HepG2 (cell line): ENCODE results near the gene NAT9.

Experiments
- BRCA1 ChIP-seq: sonication (generic); formaldehyde crosslinking; IDR thresholded peaks from 2 replicates; pipeline ENCODE4 v1.4.0; 2020; ENCODE audit warnings: missing genetic modification reagents
- EP300 ChIP-seq, 3 experiments: sonication (generic) in 1 of 3; formaldehyde crosslinking in 1 of 3; IDR thresholded peaks; 2 replicates each; pipeline versions ENCODE4 v1.5.1 to v1.6.1; 2011 to 2020; ENCODE audit warnings: low read depth in 2 of 3, low read length in 2 of 3, borderline replicate concordance in 1 of 3, improper control_type of control experiment in 1 of 3, mild to moderate bottlenecking in 1 of 3, missing genetic modification reagents in 1 of 3, moderate library complexity in 1 of 3
- MAZ ChIP-seq, 2 experiments: sonication (generic) in 1 of 2; formaldehyde crosslinking in 1 of 2; IDR thresholded peaks; 2 replicates each; pipeline versions ENCODE4 v1.5.0 to v1.6.1; 2012 to 2020; ENCODE audit warnings: low read depth in 2 of 2, mild to moderate bottlenecking in 2 of 2, borderline replicate concordance in 1 of 2, improper control_type of control experiment in 1 of 2, low read length in 1 of 2, missing genetic modification reagents in 1 of 2, moderate library complexity in 1 of 2
- MYC ChIP-seq: sonication (generic); formaldehyde crosslinking; IDR thresholded peaks from 2 replicates; pipeline ENCODE4 v1.9.0; 2021; ENCODE audit warnings: missing genetic modification reagents, borderline replicate concordance
- POLR2A ChIP-seq, 2 experiments: IDR thresholded peaks; 2 replicates each; pipeline ENCODE4 v1.6.1; 2011; ENCODE audit warnings: low read depth in 2 of 2, low read length in 2 of 2, mild to moderate bottlenecking in 1 of 2, moderate library complexity in 1 of 2; ENCODE audit not compliant: insufficient read depth in 1 of 2
- POLR2AphosphoS5 ChIP-seq: IDR thresholded peaks from 2 replicates; pipeline ENCODE4 v1.6.1; 2012; ENCODE audit warnings: low read depth, low read length
- RAD21 ChIP-seq: fragments of 450-650 bp; formaldehyde crosslinking; IDR thresholded peaks from 2 replicates; pipeline ENCODE4 v1.5.0; 2020; ENCODE audit warnings: mild to moderate bottlenecking
- RXRA ChIP-seq: sonication (generic); formaldehyde crosslinking; IDR thresholded peaks from 2 replicates; pipeline ENCODE4 v1.5.1; 2020; ENCODE audit warnings: missing genetic modification reagents
- TARDBP ChIP-seq: sonication (generic); formaldehyde crosslinking; IDR thresholded peaks from 2 replicates; pipeline ENCODE4 v1.8.0; 2022; ENCODE audit warnings: mild to moderate bottlenecking, missing genetic modification reagents
- ZMYM3 ChIP-seq: sonication (generic); formaldehyde crosslinking; IDR thresholded peaks from 2 replicates; pipeline ENCODE4 v1.5.1; 2020; ENCODE audit warnings: mild to moderate bottlenecking, missing genetic modification reagents
- TF ChIP-seq, protein P1 (sequence below), 2 experiments: sonication (generic) in 1 of 2; formaldehyde crosslinking in 1 of 2; IDR thresholded peaks; 2 replicates each; pipeline versions ENCODE4 v1.4.0 to v1.6.1; 2016 to 2020; ENCODE audit warnings: borderline replicate concordance in 1 of 2, low read depth in 1 of 2, mild to moderate bottlenecking in 1 of 2, missing genetic modification reagents in 1 of 2
- TF ChIP-seq, protein P2 (sequence below): sonication (generic); formaldehyde crosslinking; IDR thresholded peaks from 2 replicates; pipeline ENCODE4 v1.5.0; 2020; ENCODE audit warnings: mild to moderate bottlenecking, missing genetic modification reagents, moderate library complexity

DNA sequence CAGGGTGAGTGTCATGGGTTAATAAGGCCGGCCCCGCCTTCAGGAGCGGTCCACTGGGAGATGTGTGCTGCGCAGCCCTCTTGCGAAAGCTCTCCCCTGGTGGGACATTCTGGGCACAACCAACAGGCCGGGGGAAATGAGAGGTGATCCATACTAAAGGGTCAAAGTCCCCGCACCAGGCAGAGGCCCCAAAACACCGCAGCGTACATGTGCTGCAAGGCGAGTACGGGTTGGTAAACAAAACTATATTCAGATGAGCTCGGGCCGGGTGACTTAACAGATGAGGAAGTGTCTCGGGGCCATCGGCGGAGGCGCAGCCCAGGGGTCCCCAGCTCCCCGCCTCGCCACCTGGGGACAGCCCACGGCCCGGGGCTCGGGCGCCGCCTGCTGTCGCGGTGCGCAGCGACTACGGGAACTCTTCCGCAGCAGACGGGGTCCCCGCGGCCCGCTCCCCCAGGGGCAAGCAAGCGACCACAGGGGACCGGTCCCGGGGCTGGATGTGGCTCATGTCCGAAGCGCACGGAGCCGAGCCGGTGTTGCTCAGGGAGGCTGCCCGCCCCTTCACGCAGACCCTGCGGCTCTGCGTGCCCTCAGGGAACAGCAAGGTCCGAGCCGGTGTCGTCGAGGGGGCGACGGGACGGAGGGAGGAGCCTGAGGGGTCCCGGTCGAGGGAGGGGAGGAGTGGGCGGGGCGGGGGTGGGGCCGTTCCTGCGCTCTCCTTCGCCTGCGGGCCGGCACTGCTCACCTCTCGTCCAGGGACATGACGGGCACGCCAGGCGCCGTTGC, 39.4 kb downstream of the NAT9 start, which contains the start of gene RAB37:
- TF ChIP-seq ZMYM3: peak; percentile 79
- TF ChIP-seq, protein P1, sequence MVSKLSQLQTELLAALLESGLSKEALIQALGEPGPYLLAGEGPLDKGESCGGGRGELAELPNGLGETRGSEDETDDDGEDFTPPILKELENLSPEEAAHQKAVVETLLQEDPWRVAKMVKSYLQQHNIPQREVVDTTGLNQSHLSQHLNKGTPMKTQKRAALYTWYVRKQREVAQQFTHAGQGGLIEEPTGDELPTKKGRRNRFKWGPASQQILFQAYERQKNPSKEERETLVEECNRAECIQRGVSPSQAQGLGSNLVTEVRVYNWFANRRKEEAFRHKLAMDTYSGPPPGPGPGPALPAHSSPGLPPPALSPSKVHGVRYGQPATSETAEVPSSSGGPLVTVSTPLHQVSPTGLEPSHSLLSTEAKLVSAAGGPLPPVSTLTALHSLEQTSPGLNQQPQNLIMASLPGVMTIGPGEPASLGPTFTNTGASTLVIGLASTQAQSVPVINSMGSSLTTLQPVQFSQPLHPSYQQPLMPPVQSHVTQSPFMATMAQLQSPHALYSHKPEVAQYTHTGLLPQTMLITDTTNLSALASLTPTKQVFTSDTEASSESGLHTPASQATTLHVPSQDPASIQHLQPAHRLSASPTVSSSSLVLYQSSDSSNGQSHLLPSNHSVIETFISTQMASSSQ (IDR thresholded peaks at IDR 0.05; ENCODE audit: low read depth): 0 out of 2 replicates have a peak, but pooled peaks have one; percentile 43
- TF ChIP-seq, protein P1 (CRISPR knock-in tag; IDR thresholded peaks at IDR 0.05; ENCODE audit: borderline replicate concordance): peak; percentile 76; the same call in 1 of the 2 replicates
- TF ChIP-seq BRCA1 (CRISPR knock-in tag): no peak
- TF ChIP-seq, protein P2, sequence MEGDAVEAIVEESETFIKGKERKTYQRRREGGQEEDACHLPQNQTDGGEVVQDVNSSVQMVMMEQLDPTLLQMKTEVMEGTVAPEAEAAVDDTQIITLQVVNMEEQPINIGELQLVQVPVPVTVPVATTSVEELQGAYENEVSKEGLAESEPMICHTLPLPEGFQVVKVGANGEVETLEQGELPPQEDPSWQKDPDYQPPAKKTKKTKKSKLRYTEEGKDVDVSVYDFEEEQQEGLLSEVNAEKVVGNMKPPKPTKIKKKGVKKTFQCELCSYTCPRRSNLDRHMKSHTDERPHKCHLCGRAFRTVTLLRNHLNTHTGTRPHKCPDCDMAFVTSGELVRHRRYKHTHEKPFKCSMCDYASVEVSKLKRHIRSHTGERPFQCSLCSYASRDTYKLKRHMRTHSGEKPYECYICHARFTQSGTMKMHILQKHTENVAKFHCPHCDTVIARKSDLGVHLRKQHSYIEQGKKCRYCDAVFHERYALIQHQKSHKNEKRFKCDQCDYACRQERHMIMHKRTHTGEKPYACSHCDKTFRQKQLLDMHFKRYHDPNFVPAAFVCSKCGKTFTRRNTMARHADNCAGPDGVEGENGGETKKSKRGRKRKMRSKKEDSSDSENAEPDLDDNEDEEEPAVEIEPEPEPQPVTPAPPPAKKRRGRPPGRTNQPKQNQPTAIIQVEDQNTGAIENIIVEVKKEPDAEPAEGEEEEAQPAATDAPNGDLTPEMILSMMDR (CRISPR knock-in tag): peak; percentile 81
- peak; percentile 93 for TF ChIP-seq MYC (CRISPR knock-in tag)
- peak; percentile 78 for TF ChIP-seq MAZ (IDR thresholded peaks at IDR 0.05; ENCODE audit: borderline replicate concordance, low read depth, low read length)
- no peak; the same call in 1 of the 2 replicates for TF ChIP-seq MAZ (CRISPR knock-in tag; IDR thresholded peaks at IDR 0.05; ENCODE audit: low read depth)
- TF ChIP-seq TARDBP (CRISPR knock-in tag): peak; percentile 96
- TF ChIP-seq EP300 (IDR thresholded peaks at IDR 0.05; ENCODE audit: low read depth in 2 of 2, low read length in 2 of 2): peak; percentile 85 to 87
- TF ChIP-seq EP300 (CRISPR knock-in tag; IDR thresholded peaks at IDR 0.05; ENCODE audit: borderline replicate concordance): peak; percentile 75; the same call in 1 of the 2 replicates
- no peak for TF ChIP-seq POLR2AphosphoS5
- TF ChIP-seq POLR2A (IDR thresholded peaks at IDR 0.05; ENCODE audit: insufficient read depth in 1 of 2, low read depth in 2 of 2, low read length in 2 of 2): peak; percentile 42 to 71
- peak; percentile 87 for TF ChIP-seq RAD21 (CRISPR knock-in tag)
- peak; percentile 93 for TF ChIP-seq RXRA (CRISPR knock-in tag)
